PFSK-1 (cell line): ENCODE results near the gene PGF.

Experiments
- FOXP2 ChIP-seq: optimal IDR thresholded peaks from 2 replicates; pipeline ENCODE3; 2011; ENCODE audit warnings: borderline replicate concordance, control low read depth, inconsistent platforms; ENCODE audit not compliant: insufficient read depth; ENCODE audit errors: extremely low read length, extremely low read depth
- POLR2AphosphoS5 ChIP-seq: IDR thresholded peaks from 2 replicates; pipeline ENCODE4 v1.6.1; 2012; ENCODE audit warnings: low read depth, mild to moderate bottlenecking, control low read depth, low read length, moderate library complexity
- SIN3A ChIP-seq: IDR thresholded peaks from 2 replicates; pipeline ENCODE4 v1.6.1; 2012; ENCODE audit warnings: mild to moderate bottlenecking, low read length, moderate library complexity, borderline replicate concordance; ENCODE audit not compliant: insufficient read depth
- TAF1 ChIP-seq: IDR thresholded peaks from 2 replicates; pipeline ENCODE4 v1.6.1; 2012; ENCODE audit warnings: low read length, control low read depth, borderline replicate concordance; ENCODE audit not compliant: insufficient read depth
- TF ChIP-seq, protein P1 (sequence below), 2 experiments: IDR thresholded peaks; 2 replicates each; pipeline versions ENCODE4 v1.6.1 to v1.8.0; 2011 to 2012; ENCODE audit warnings: low read depth in 2 of 2, low read length in 2 of 2, control low read depth in 1 of 2, inconsistent platforms in 1 of 2, mild to moderate bottlenecking in 1 of 2, moderate library complexity in 1 of 2; ENCODE audit not compliant: insufficient read depth in 1 of 2

PGF gene

DNA sequence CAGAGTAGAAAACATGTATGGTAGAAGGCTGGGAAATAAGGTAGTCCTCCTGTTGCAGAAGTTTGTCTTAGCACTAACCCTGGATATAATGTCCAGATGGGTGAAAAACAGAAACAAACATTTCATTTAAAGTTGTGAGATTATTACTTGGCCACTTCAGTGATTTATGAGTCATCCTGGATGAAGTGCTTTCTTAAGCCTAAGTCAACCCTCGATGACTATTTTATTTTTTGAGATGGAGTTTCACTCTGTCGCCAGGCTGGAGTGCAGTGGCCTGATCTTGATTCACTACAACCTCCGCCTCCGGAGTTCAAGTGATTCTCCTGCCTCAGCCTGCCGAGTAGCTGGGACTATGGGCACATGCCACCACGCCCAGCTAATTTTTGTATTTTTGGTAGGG, 63.5 kb downstream of the PGF start:
- TF ChIP-seq FOXP2 (no peak), POLR2AphosphoS5 (no peak), TAF1 (no peak), SIN3A (no peak)
- TF ChIP-seq, protein P1, sequence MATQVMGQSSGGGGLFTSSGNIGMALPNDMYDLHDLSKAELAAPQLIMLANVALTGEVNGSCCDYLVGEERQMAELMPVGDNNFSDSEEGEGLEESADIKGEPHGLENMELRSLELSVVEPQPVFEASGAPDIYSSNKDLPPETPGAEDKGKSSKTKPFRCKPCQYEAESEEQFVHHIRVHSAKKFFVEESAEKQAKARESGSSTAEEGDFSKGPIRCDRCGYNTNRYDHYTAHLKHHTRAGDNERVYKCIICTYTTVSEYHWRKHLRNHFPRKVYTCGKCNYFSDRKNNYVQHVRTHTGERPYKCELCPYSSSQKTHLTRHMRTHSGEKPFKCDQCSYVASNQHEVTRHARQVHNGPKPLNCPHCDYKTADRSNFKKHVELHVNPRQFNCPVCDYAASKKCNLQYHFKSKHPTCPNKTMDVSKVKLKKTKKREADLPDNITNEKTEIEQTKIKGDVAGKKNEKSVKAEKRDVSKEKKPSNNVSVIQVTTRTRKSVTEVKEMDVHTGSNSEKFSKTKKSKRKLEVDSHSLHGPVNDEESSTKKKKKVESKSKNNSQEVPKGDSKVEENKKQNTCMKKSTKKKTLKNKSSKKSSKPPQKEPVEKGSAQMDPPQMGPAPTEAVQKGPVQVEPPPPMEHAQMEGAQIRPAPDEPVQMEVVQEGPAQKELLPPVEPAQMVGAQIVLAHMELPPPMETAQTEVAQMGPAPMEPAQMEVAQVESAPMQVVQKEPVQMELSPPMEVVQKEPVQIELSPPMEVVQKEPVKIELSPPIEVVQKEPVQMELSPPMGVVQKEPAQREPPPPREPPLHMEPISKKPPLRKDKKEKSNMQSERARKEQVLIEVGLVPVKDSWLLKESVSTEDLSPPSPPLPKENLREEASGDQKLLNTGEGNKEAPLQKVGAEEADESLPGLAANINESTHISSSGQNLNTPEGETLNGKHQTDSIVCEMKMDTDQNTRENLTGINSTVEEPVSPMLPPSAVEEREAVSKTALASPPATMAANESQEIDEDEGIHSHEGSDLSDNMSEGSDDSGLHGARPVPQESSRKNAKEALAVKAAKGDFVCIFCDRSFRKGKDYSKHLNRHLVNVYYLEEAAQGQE (IDR thresholded peaks at IDR 0.05; ENCODE audit: insufficient read depth in 1 of 2, low read depth in 2 of 2, low read length in 2 of 2) = no peak
